Occipital lobe (tissue), 2 donors: ENCODE measurements around the gene SNRNP27. TPM values are rescaled to one million over a fixed set of nuclear protein-coding genes. Genes with fewer than 3 reads are reported as not detected.

Source experiments
- DNase-seq: peaks from one replicate; lab custom pipeline; 2025; lab: John Stamatoyannopoulos, UW
- total RNA-seq: library from RNA; depleted of rRNA; stranded (reverse); fragments of >200 nt; gene quantifications from one replicate; pipeline ENCODE4 v1.2.3, GENCODE V29; 2014

SNRNP27 gene
- total RNA-seq, 1 donor from 2014 or later = 41.6 TPM

GRCh38 chr2:69914950-69915945 is 21.5 kb downstream of the SNRNP27 start, which contains the start of gene MXD1:
Gene MXD1 (plus strand): TSS chr2:69915109. CDS start chr2:69915331, 222 bp downstream.
- no peak for DNase-seq

DNA sequence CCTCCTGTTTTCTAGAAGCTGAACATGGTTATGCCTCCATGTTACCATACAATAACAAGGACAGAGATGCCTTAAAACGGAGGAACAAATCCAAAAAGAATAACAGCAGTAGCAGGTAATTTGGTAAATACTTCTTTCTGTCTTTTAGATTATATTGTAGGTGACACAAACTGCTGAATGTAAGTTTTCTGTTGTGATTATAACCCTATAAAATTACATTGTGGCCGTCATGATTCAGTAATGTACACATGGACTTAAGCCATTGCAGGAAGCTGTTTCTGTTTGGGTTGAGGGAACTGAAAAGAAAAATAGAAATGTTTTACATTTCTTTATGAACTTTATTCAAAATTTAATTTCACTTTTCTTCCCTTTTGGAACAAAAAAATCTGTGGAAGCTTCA is 22.4 kb downstream of the SNRNP27 start:
- DNase-seq = no peak

DNA sequence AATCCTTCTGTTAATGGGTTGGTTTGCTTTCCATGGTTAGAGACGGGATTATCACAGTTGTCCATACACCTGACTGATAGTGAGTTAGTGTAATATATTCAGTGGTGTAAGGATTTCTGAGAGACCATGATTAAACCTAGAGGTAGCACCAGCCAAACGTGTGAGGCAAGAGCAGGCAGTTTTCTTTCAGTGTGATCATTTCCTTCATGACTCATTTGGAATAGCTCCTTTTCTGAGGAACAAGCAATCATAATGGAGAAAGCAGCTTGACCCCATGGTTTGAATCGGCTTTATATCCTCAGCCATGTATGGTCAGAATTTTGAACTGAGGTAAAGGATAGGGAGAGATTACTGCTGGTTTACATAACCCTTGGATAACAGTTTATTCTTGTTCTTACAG is 24.1 kb downstream of the SNRNP27 start:
- no peak for DNase-seq

DNA sequence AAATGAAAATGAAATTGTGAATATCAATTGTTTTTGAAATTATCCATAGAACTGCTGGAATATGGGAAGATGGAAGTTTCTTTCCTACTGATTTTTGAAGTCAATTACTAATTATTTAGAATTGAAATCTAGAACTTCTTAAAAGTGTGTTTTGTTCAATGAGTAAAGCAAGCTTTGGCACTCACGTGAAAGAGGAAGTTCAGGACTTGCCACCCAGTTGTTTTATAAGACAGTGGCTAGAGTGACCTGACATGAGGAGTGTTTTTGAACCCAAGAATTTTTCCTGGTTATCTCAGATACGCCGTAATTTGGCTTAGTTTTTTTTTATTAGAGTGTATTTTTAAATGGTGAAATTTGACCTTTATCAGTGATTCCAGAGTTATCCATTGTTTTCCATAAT is 24.6 kb downstream of the SNRNP27 start:
- no peak for DNase-seq

GRCh38 chr2:69923116-69923515 is 29.4 kb downstream of the SNRNP27 start:
- no peak for DNase-seq

DNA sequence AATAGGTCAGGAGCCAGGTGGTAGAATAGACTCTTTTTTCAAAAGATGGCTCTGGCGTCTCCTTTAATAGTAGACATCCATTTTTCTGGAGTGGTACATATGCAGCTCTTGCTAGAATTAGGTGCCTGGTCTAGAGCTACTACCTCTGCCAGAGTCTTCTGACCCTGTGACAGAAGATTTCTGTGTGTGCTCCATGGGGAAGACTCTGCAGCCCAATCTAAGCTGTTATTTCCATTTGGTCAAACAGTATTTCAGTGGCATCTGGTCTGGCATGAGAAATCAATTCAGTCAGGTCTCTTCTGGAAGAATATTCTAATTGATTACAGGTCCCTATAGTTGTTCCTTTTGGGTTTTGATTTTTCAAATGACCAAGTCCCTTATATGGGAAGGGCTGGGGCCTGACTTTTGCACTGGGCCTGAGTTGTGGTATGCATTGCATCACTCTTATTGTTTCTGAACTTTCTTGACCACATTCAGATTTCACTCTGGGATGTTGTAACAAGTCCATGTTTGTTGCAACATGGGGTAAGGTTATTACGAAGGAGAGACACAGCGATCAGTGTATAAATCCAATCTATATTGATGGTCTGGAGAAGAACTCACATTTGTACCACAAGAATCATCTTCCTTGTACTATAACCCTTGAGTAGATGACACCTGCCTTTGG is 33.2 kb downstream of the SNRNP27 start:
- no peak for DNase-seq

GRCh38 chr2:69931832-69932595 is 38.3 kb downstream of the SNRNP27 start:
- DNase-seq = no peak

- DNase-seq = no peak
Observed at GRCh38 chr2:69932596-69932922, 38.8 kb downstream of the SNRNP27 start.

GRCh38 chr2:69933254-69933828 is 39.6 kb downstream of the SNRNP27 start:
- no peak for DNase-seq

GRCh38 chr2:69933839-69934613 is 40.3 kb downstream of the SNRNP27 start:
- DNase-seq = no peak

- DNase-seq = no peak
Observed at GRCh38 chr2:69934614-69934908, 40.8 kb downstream of the SNRNP27 start.

DNA sequence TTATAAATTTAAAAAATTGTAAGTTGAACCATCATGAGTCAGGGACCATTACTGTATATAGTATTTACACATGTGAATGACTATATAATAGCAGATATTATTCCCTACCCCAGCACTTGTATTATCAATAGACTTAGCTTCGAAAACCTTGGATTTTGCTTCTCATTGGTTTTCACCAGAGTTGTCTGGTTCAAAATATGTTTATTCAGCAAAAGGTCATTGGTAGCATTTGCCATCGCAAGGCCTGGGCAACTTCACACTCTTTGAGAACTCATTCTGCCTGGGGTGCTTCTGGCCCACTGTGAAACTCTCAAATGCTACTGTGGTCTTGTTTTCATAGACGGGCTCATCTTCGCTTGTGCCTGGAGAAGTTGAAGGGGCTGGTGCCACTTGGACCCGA is 41.3 kb downstream of the SNRNP27 start:
- DNase-seq = no peak

GRCh38 chr2:69936906-69937305 is 43.1 kb downstream of the SNRNP27 start:
- no peak for DNase-seq

DNA sequence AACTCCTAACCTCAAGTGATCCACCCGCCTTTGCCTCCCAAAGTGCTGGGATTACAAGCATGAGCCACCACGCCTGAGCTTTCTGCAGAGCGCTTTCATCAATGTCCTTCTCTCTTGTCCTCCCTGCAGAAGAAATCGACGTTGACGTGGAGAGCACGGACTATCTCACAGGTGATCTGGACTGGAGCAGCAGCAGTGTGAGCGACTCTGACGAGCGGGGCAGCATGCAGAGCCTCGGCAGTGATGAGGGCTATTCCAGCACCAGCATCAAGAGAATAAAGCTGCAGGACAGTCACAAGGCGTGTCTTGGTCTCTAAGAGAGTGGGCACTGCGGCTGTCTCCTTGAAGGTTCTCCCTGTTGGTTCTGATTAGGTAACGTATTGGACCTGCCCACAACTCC is 44.2 kb downstream of the SNRNP27 start:
- DNase-seq = no peak

DNA sequence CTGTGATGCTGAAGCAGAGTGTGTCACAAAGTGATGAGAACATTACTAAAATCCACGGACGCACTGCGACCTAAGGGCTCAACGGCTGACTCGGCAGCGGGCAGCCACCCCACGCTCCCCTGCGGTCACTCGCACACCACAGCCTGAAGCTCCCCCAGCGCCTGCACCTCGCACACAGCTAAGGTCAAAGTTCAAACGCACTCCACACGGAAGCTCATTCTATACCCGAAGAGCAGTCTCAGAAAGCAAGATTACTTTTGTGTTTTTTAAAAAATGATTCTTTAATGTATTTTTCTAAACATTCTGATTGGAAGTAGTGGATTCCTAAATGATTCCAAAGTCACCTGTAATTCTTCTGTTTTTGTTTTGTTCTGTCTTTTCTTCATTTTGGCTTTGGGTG is 46.0 kb downstream of the SNRNP27 start:
- DNase-seq = no peak

- no peak for DNase-seq
Observed at GRCh38 chr2:69940691-69941090, 46.9 kb downstream of the SNRNP27 start.

DNA sequence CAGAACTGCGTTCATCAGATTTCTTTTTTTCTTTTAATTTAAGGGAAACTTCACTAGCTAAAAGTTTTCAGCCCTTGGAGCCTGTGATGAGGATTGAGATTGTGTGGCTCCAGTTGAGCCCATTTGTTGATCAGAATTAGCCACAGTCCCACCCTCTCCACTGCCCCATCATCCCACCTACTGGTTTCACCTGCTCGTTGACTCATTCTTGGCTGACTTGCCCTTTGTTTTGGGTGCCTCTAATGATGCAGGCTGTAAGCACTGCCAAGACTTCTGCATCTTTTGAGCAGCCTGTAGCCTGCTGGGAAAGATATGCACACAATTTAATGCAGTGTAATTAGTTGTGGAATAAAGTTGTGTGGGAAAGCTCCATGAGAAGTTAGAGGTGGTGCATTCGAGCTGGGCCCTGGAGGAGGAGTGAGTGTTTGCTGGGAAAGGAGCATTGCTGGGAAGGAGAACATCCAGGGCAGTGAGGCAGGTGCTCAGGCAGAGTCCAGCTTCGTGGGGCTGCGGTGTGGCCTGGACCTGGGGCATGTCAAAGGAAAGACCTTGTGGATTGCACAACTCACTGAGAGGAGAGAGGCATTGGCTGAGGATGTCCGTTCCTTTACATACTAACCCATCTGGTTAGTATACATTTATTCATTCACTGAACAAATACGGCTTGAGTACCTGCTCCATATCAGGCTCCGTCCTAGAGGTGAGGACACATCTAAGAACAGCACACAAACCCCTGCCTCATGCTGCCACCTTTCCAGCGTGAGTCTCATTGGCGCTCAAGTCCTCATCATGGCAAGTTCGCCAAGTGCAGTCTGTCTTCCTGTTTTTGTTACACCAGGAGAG is 49.5 kb downstream of the SNRNP27 start:
- DNase-seq = no peak

GRCh38 chr2:69943843-69944525 is 50.2 kb downstream of the SNRNP27 start:
- no peak for DNase-seq

DNA sequence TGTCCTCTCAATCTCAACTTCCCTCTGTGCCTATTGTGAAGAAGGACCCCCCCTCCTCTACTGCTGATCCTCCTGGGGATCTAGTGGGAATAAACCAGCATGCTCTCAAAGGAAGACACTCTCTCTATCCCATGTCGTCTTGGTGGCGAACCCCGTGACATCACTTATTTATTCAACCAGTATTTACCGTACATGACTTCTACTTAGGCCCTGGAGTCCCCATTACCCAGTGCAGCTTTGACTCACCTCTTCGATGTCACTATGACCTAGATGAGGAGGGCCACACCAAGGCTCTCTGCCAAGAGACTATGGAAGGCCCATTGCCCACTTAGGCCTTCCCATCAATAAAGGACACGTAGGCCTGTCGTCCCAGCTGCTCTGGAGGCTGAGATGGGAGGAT is 51.0 kb downstream of the SNRNP27 start:
- no peak for DNase-seq

- DNase-seq = no peak
Observed at GRCh38 chr2:69945441-69945840, 51.7 kb downstream of the SNRNP27 start.
